ENCODE data around the gene HYAL1.

HYAL1 gene

DNA sequence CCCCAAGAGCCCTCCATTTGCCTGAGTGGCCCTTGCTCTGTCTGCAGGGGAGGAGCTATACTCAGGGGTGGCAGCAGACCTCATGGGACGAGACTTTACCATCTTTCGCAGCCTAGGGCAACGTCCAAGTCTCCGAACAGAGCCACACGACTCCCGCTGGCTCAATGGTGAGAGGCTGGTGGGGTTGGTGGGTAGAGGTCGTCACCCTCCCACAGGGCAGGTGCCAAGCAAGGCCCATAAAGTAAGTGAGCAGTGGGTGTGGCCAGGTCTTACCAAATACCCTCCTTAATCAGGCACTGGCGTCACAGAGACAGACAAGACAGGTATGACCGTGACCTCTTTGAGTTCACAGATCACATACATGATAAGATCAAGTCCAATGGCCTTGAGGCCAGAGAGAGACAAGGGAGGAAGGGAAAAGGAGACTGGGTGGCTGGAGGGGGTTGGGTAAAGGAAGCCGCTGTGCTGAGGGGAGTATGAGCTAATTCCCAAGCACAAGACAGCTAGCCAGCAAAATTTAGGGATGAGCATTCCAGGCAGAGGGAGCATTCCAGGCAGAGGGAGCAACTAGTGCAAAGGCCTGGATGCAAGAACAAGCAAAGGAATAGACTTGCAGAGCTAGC lies 31.9 kb downstream of the HYAL1 start:
- DNase-seq = no peak
- TF ChIP-seq, protein P1, sequence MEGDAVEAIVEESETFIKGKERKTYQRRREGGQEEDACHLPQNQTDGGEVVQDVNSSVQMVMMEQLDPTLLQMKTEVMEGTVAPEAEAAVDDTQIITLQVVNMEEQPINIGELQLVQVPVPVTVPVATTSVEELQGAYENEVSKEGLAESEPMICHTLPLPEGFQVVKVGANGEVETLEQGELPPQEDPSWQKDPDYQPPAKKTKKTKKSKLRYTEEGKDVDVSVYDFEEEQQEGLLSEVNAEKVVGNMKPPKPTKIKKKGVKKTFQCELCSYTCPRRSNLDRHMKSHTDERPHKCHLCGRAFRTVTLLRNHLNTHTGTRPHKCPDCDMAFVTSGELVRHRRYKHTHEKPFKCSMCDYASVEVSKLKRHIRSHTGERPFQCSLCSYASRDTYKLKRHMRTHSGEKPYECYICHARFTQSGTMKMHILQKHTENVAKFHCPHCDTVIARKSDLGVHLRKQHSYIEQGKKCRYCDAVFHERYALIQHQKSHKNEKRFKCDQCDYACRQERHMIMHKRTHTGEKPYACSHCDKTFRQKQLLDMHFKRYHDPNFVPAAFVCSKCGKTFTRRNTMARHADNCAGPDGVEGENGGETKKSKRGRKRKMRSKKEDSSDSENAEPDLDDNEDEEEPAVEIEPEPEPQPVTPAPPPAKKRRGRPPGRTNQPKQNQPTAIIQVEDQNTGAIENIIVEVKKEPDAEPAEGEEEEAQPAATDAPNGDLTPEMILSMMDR (IDR thresholded peaks at IDR 0.05) = no peak
- H3K27ac Mint-ChIP-seq = peak overlapping the region; percentile 54

DNA sequence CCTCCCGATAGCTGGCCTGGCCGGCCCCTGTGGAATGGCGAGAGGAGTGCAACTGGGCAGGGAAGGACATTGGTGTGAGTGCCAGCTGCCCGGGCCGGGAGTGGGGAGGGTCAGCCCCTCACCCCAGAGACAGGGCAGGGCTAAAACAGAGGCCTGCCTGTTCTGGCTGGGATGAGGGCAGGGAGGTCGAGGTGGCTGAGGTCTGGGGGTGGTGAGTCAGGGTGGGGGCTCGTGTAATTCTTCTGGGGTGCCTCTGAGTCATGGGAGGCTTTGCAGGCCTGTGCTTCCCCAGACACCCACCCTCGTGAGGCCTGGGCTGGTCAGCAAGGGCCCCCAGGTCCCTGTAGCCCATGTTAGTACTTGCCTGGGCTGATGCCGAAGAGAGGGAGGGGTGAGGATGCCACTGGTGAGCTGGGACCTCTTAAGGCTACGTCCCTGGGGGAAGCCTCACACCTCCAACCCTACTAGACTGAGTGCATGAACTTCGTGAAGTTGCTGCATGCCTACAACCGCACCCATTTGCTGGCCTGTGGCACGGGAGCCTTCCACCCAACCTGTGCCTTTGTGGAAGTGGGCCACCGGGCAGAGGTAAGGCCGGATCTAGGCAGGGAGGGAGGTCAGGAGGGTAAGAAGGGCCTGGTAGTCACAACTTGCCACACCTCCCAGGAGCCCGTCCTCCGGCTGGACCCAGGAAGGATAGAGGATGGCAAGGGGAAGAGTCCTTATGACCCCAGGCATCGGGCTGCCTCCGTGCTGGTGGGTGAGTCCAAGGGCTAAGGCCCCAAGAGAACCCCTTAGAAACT lies 32.8 kb downstream of the HYAL1 start:
- Mint-ChIP-seq H3K27me3 (ENCODE audit: low read depth, poor library complexity) (peaks cover 31% of the 10 kb centered on the region), H3K4me1 (peaks cover 83% of the 10 kb centered on the region), H3K9me3 (no peaks in the 10 kb centered on the region), H3K36me3 (ENCODE audit: low read depth) (no peaks in the 10 kb centered on the region), H3K4me3 (no peak overlapping the region), H3K27ac (no peak overlapping the region)
- no peak for DNase-seq
- TF ChIP-seq, protein P1 (IDR thresholded peaks at IDR 0.05) = no peak

More for the DNA sequence above, 31.9 kb downstream of the HYAL1 start:
- no peaks in the 10 kb centered on the region for H3K36me3 Mint-ChIP-seq (ENCODE audit: low read depth)
- H3K9me3 Mint-ChIP-seq = no peaks in the 10 kb centered on the region
- H3K27me3 Mint-ChIP-seq (ENCODE audit: low read depth, poor library complexity) = peaks cover 35% of the 10 kb centered on the region
- peaks cover 80% of the 10 kb centered on the region for H3K4me1 Mint-ChIP-seq
- peak overlapping the region; percentile 59 for H3K4me3 Mint-ChIP-seq

DNA sequence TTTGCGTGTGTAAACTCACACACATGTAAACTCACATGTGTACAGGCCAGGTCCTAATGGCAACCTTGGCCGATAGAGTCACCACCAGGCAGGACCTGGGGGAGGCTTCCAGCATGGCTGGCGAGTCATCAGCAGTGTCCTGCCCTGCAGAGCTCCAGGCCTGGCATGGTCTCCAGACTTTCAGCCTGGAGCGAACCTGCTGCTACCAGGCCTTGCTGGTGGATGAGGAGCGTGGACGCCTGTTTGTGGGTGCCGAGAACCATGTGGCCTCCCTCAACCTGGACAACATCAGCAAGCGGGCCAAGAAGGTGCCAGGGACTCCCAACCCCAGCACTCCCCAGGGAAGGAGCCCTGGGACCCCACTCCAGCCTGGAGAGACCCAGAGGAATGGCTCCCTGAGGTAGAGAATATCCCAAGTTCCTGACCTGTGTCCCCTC lies 33.4 kb downstream of the HYAL1 start:
- no peak overlapping the region for H3K27ac Mint-ChIP-seq

DNA sequence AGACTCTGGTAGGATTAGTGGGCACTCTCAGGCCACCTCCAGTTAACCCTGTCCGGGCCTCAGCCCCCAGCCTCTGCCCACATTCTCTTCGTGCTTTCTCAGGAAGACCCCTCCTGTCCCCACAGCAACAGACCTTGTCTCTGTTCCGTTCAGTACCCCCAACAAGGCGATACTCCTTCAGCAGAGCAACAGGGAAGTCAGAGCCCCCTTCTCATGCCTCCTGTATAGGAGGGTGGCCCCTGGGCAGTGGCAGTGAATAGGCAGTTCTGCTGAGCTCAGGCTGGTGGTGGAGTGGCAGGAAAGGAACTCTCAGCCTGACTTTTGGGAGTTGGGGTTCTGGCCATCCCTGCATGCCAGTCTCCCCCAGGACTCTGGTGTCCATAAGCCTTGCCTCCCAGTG lies 33.9 kb downstream of the HYAL1 start:
- Mint-ChIP-seq H3K9me3 (no peaks in the 10 kb centered on the region), H3K4me1 (peaks cover 84% of the 10 kb centered on the region), H3K27ac (peak overlapping the region; percentile 64), H3K27me3 (ENCODE audit: low read depth, poor library complexity) (peaks cover 19% of the 10 kb centered on the region), H3K4me3 (peak overlapping the region; percentile 65), H3K36me3 (ENCODE audit: low read depth) (no peaks in the 10 kb centered on the region)
- DNase-seq = no peak
- TF ChIP-seq, protein P1 (IDR thresholded peaks at IDR 0.05) = no peak

More for the DNA sequence above, 33.4 kb downstream of the HYAL1 start:
- H3K4me3 Mint-ChIP-seq = no peak overlapping the region
- H3K27me3 Mint-ChIP-seq (ENCODE audit: low read depth, poor library complexity) = peaks cover 24% of the 10 kb centered on the region
- no peak for DNase-seq
- H3K9me3 Mint-ChIP-seq = no peaks in the 10 kb centered on the region
- TF ChIP-seq, protein P1 (IDR thresholded peaks at IDR 0.05) = no peak
- H3K4me1 Mint-ChIP-seq = peaks cover 83% of the 10 kb centered on the region
- H3K36me3 Mint-ChIP-seq (ENCODE audit: low read depth) = no peaks in the 10 kb centered on the region

DNA sequence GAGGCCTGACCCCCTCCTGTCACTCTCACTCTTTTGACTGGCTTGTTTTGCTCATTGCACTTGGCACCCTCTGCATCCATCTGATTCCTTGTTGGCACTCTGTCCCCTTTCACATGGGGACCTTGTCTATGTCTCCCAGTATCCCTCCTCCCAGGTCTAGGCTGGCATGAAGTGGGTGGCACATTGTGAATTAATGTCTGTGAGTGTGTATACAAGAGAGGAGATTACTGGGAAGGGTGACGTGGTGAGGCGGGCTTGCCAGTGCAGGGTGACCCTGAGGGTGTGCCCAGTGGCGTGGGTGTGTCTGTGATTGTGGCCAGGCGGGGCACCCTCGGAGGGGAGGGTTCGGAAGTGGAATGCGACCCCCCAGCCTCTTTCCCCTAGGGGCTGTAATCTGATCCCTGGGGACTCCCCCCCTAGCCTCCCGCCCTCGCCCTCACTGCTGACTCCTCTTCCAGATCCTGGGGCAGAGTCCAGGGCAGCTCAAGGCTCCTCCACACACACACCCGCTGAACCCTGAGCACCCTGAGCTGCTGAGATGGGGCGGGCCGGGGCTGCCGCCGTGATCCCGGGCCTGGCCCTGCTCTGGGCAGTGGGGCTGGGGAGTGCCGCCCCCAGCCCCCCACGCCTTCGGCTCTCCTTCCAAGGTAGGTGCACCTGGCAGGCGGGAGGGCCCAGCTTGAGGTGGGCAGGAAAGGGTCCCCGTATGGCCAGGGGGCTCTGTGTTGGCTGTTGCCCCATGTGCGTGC lies 34.5 kb downstream of the HYAL1 start, which contains the start of gene SEMA3B:
Gene SEMA3B, plus strand, starts transcription at position 445 of the 749 bp plus-strand sequence. Its CDS starts 94 bp downstream, at position 539.
- H3K4me3 Mint-ChIP-seq = peak within 1 kb of the TSS; percentile 80
- H3K27me3 Mint-ChIP-seq (ENCODE audit: low read depth, poor library complexity) = peaks cover 13% of the 10 kb centered on the region
- DNase-seq = peak; percentile 48
- peaks cover 85% of the 10 kb centered on the region for H3K4me1 Mint-ChIP-seq
- H3K27ac Mint-ChIP-seq = peak within 1 kb of the TSS; percentile 91
- no peaks in the 10 kb centered on the region for H3K36me3 Mint-ChIP-seq (ENCODE audit: low read depth)
- no peaks in the 10 kb centered on the region for H3K9me3 Mint-ChIP-seq
- TF ChIP-seq, protein P1 (IDR thresholded peaks at IDR 0.05) = no peak
